ENCODE results near the gene EPHA3. TPM values are rescaled to one million over a fixed set of nuclear protein-coding genes. Genes with fewer than 3 reads are reported as not detected.

Gene EPHA3
- total RNA-seq, 1 experiment from 2014 or later: 21.5 TPM

DNA sequence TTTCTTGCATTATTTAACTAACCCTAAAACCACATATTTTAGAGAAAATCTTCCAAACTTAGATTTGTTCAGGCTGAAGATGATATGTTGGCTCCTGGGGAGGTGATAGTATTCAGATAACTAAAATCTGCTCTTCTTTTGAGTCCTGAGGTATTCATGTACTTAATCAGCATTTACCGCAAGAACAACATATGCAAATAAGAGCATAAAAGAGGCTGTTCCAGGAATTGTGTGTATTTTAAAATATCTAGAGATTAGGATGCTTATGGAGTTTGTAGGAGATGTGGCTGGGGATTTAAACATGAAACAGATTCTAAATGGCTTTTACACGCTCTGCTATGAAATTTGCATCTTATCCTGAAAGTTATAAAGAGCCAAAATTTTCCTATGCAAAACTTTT lies 298.2 kb downstream of the EPHA3 start:
- intact Hi-C loops (cut with micrococcal nuclease; ENCODE audit: unreplicated experiment): no loop called here
- POLR2A ChIA-PET (ENCODE audit: low non-redundant PET): no interaction called here
- Histone ChIP-seq H3K36me3 (ENCODE audit: insufficient read depth, low read length, poor library complexity, severe bottlenecking) (no peaks in the 10 kb centered on the region), H3K27ac (ENCODE audit: low read depth, low read length, poor library complexity, severe bottlenecking) (no peak overlapping the region), H3K4me3 (ENCODE audit: low read depth, low read length, poor library complexity, severe bottlenecking) (no peak overlapping the region), H3K4me1 (ENCODE audit: insufficient read depth, low read length, poor library complexity, severe bottlenecking) (peaks cover 17% of the 10 kb centered on the region), H3K9me3 (ENCODE audit: low read depth, low read length, poor library complexity, severe bottlenecking) (no peaks in the 10 kb centered on the region), H3K27me3 (replicated peaks; ENCODE audit: insufficient read depth, low read depth, low read length, poor library complexity) (no peaks in the 10 kb centered on the region)
- no peak for DNase-seq (ENCODE audit: low spot score)
- no TSS peak for BruUV-seq (replicated peaks)
- CTCF ChIA-PET: no interaction called here
- TF ChIP-seq EZH2 (IDR thresholded peaks at IDR 0.05; ENCODE audit: borderline replicate concordance, low read depth, low read length, poor library complexity, severe bottlenecking): no peak
- TF ChIP-seq, protein P1, sequence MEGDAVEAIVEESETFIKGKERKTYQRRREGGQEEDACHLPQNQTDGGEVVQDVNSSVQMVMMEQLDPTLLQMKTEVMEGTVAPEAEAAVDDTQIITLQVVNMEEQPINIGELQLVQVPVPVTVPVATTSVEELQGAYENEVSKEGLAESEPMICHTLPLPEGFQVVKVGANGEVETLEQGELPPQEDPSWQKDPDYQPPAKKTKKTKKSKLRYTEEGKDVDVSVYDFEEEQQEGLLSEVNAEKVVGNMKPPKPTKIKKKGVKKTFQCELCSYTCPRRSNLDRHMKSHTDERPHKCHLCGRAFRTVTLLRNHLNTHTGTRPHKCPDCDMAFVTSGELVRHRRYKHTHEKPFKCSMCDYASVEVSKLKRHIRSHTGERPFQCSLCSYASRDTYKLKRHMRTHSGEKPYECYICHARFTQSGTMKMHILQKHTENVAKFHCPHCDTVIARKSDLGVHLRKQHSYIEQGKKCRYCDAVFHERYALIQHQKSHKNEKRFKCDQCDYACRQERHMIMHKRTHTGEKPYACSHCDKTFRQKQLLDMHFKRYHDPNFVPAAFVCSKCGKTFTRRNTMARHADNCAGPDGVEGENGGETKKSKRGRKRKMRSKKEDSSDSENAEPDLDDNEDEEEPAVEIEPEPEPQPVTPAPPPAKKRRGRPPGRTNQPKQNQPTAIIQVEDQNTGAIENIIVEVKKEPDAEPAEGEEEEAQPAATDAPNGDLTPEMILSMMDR (conservative IDR thresholded peaks at IDR 0.05; ENCODE audit: low read depth, low read length): no peak

DNA sequence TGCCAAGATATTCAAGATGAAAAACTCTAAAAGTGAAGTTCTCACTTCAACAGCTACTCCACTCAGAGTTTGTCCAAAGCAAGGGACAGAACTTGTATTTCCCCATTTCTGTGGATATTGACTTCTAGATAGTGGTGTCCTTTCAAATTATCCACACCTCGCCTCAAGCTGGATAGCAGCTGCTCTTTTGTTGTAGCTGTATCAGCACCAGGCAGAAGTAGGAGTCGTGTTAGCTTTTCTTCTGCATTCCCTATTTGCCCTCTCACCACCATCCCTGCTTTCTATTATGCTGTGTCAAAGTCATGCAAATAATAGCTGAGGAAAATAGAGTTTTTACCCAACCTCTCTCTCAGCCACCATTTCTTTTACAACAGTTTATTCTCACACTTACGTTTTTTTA lies 303.8 kb downstream of the EPHA3 start:
- no peak overlapping the region for H3K4me3 ChIP-seq (ENCODE audit: low read depth, low read length, poor library complexity, severe bottlenecking)
- no TSS peak for BruUV-seq (replicated peaks)
- no peaks in the 10 kb centered on the region for H3K36me3 ChIP-seq (ENCODE audit: insufficient read depth, low read length, poor library complexity, severe bottlenecking)
- H3K4me1 ChIP-seq (ENCODE audit: insufficient read depth, low read length, poor library complexity, severe bottlenecking): peaks cover 17% of the 10 kb centered on the region
- POLR2A ChIA-PET (ENCODE audit: low non-redundant PET): no interaction called here
- no peak overlapping the region for H3K27ac ChIP-seq (ENCODE audit: low read depth, low read length, poor library complexity, severe bottlenecking)
- H3K27me3 ChIP-seq (replicated peaks; ENCODE audit: insufficient read depth, low read depth, low read length, poor library complexity): no peaks in the 10 kb centered on the region
- no peak for DNase-seq (ENCODE audit: low spot score)
- no peak for TF ChIP-seq EZH2 (IDR thresholded peaks at IDR 0.05; ENCODE audit: borderline replicate concordance, low read depth, low read length, poor library complexity, severe bottlenecking)
- TF ChIP-seq, protein P1 (conservative IDR thresholded peaks at IDR 0.05; ENCODE audit: low read depth, low read length): no peak
- CTCF ChIA-PET: no interaction called here
- no peaks in the 10 kb centered on the region for H3K9me3 ChIP-seq (ENCODE audit: low read depth, low read length, poor library complexity, severe bottlenecking)
- intact Hi-C loops (cut with micrococcal nuclease; ENCODE audit: unreplicated experiment): no loop called here

DNA sequence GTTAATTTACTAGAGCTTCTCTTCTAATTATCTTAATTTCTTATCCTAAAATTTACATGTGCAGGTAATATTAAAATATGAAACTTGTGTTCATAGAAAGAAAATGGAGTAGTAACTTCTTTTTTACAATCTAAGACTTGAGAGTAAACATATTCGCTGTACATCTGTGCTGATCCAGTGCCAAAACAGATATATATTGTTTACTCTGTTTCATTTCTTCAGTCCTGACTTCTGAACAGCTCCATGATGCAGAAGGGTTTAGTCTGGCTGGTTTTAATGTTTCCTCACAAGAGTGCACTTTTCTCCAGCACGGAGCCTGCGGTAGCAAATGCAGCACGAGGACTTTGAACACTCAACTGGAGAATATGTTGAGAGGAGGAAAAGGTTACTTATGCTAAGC lies 306.8 kb downstream of the EPHA3 start:
- ChIA-PET CTCF (no interaction called here), POLR2A (ENCODE audit: low non-redundant PET) (no interaction called here)
- DNase-seq (ENCODE audit: low spot score): no peak
- Histone ChIP-seq H3K27ac (ENCODE audit: low read depth, low read length, poor library complexity, severe bottlenecking) (no peak overlapping the region), H3K27me3 (replicated peaks; ENCODE audit: insufficient read depth, low read depth, low read length, poor library complexity) (no peaks in the 10 kb centered on the region), H3K9me3 (ENCODE audit: low read depth, low read length, poor library complexity, severe bottlenecking) (no peaks in the 10 kb centered on the region), H3K4me1 (ENCODE audit: insufficient read depth, low read length, poor library complexity, severe bottlenecking) (peaks cover 15% of the 10 kb centered on the region), H3K36me3 (ENCODE audit: insufficient read depth, low read length, poor library complexity, severe bottlenecking) (no peaks in the 10 kb centered on the region), H3K4me3 (ENCODE audit: low read depth, low read length, poor library complexity, severe bottlenecking) (no peak overlapping the region)
- no TSS peak for BruUV-seq (replicated peaks)
- no peak for TF ChIP-seq EZH2 (IDR thresholded peaks at IDR 0.05; ENCODE audit: borderline replicate concordance, low read depth, low read length, poor library complexity, severe bottlenecking)
- TF ChIP-seq, protein P1 (conservative IDR thresholded peaks at IDR 0.05; ENCODE audit: low read depth, low read length): no peak
- intact Hi-C loops (cut with micrococcal nuclease; ENCODE audit: unreplicated experiment): no loop called here

Data from A673 (cell line).